CD4-positive, alpha-beta T cell treated with Interleukin-15 for 1 hour (primary cell): ENCODE measurements around the gene GMDS.
"Not testable (repeated sequence)": the region's sequence is repeated elsewhere in the genome, so short reads cannot be mapped to it uniquely, and the experiment has no call there.

ENCODE experiments used
- DNase-seq: peaks from one replicate; pipeline ENCODE4 v3.0.0-alpha.2; 2020

GMDS gene

GRCh38 chr6:1762203-1762602 is 483.2 kb downstream of the GMDS start:
- no peak for DNase-seq

GRCh38 chr6:1761477-1761877 is 483.9 kb downstream of the GMDS start:
- DNase-seq, result no peak

GRCh38 chr6:1760876-1761275 is 484.5 kb downstream of the GMDS start:
- DNase-seq, result no peak

DNA sequence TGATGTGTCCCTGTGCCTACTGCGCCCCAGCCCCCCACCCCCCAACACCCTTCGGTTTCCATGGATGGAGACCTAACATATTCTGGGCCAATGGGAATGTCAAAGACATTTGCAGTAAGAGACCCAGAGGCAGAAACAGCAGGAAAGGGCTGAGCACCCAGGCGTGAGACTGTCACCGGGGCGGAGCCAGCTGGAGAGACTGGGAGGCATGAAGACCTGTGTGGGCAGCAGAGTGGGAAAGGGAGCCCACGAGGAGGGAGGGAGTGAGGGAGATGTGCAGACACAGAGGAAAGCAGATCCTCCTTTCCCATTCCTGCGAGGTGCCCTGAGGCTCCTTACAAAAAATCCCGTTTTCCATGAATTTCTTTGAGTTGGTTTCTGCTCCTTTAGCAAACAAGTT is 485.5 kb downstream of the GMDS start:
- DNase-seq, result no peak

- DNase-seq, result no peak
These were observed 487.2 kb downstream of the GMDS start for GRCh38 chr6:1758076-1758679.

- DNase-seq, result no peak
These were observed 488.3 kb downstream of the GMDS start for GRCh38 chr6:1757131-1757530.

DNA sequence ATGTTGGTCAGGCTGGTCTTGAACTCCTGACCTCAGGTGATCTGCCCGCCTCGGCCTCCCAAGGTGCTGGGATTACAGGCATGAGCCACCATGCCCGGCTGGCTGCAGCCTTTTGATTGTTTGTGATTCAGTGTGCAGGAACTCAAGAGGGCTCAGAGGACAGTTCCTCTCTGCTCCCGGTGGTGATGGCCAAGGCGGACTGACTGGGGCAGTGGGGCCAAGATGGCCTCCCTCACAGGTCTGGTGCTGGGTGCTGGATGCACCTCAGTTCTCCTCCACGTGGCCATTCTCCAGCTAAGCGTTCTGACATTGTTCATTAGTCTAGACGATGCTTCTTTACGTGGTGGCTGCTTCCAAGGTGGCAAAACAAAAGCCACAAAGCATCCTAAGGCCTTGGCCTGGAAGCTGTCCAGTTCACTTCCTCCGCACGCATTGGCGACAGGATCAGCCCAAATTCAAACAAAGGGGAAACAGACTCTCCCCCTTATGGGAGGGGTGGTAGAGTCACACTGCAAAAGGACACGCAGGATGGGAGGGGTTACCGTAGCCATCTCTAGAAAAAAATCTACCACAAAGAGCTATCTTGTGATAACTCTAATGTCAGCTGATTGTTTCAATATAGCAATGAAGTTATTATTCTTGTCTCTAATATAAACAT is 488.8 kb downstream of the GMDS start:
- no peak for DNase-seq

GRCh38 chr6:1751063-1751462 is 494.3 kb downstream of the GMDS start:
- DNase-seq, result not testable (repeated sequence)

DNA sequence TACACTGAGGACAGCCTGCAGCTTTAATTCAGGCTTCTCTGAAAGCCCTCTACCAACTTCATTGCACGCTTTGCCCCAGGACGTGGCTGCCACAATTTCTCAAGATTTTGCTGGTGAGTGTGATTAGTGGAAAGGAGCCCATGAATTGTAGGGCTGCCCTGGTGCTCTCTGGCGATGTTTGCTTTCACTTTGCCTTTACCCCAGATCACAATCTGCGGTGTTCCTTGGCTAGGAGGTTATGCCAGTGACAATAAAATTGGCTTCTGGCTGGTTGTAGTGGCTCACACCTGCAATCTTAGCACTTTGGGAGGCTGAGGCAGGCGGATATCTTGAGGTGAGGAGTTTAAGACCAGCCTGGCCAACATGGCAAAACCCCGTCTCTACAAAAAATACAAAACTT is 496.4 kb downstream of the GMDS start:
- DNase-seq, result no peak

DNA sequence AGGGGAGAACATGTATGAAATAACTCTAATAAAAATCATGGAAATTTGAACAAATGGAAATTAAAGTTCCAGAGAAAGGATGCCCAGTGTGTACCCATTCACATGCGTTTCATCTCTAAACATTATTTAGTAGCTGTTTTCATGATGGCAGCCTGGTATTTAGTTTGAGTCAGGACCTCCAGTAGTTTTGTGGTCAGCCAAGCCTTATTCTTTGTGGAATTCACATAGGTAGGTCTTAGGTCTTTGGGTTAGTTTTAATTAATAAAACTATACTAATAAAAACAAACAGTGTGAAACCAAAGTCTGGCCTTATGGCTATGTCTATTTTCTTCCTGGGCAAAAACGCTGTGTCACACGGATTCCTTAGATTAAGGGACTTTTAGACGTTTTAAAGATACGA is 497.9 kb downstream of the GMDS start:
- no peak for DNase-seq

- DNase-seq, result no peak
These were observed 498.4 kb downstream of the GMDS start for GRCh38 chr6:1747003-1747402.

DNA sequence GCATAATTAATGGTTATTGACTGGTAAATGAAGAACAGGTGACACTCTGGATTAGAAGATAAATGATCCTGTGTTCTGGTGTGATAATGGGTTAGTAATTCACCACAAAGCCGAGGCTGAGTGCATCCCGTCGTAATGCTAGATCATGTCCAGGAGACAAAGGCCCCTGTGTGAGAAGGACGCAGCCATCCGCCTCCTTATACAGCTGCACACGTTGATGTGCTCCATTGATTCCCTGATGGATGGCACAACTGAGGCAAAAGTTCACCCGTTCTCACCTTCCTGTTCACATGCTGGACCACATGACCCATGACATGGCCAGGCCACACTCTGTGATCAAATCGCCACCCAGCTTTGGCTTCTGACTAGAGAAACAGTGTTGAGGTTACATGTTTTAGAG is 499.6 kb downstream of the GMDS start:
- DNase-seq, result no peak

- DNase-seq, result no peak
These were observed 500.9 kb downstream of the GMDS start for GRCh38 chr6:1744543-1744942.

GRCh38 chr6:1739680-1740079 is 505.7 kb downstream of the GMDS start:
- no peak for DNase-seq

DNA sequence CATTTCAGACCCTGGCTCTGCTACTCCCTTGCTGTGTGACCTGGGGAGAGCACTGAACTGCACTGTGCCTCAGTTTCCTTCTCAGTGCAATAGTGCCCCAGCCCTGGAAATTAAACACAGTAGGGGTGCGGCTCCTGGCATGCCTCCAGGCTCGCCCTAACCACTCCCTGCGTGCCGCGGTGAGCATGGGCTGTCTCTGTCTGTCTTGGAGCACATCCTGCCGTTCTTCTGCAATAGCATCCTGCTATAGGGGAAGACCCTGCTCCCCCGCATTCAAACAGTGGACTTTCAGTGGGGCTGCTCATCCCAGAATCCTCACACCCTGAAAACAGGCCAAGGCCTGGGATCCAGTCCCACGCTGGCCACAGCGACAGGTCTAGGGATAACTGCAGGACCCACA is 506.2 kb downstream of the GMDS start:
- no peak for DNase-seq

GRCh38 chr6:1738558-1739081 is 506.8 kb downstream of the GMDS start:
- no peak for DNase-seq

DNA sequence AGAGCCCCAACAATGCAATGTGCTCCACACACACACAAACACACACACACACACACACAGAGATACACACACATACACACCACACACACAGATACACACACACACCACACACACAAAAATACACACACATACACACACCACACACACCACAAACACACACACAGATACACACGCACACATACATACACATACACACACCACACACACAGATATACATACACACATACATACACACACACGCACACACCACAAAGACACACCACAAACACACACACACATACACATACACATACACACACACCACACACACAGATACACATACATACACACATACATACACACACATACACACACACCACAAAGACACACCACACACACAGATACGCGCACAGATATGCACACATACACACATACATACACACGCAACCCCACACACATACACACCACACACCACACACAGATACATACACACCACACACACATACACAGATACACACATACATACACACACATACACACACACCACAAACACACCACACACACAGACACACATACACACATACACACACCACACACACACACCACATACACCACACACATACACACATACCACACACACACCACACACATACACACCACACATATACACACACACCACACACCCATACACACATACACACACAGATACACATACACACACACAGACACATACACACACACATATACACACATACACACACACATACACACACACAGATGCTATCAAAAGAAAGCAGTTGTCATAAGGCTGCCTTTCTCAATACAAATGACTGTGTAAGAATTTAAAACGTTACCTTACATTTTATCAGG is 507.7 kb downstream of the GMDS start:
- DNase-seq, result no peak

DNA sequence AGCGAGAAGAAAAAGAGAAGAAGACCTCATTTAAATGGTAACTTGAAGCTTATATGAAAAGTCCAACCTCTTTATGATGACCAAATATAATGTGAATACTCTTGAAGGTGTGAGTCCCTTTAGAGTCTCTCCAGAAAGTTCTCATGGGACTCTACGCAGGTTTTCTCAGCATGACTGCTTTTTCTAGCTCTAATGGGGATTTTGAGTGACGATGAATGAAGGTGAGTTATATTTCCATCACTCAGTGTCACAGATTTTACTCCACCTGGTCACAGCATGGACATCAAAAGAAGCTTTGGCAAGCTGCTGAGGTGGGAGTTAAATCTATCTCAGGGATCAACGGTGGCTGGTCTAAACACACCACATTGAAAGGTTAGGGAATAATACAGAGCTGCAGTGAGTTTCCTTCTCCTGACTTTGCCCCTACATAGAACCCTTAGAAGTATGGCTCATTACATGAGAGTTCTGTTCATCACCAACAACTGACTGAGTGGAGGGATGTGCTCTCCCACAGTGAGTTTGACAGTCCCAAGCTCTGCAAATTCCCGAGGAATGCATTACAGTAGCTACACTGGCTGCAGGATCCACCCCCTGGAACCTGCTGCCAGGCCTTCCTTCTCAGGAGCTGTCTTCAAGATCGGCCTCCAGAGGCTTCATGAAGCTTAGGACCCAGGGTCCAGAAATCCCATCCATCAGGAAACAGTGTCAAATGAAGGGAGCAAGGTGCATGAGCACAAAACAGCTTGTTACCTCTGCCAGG is 508.9 kb downstream of the GMDS start:
- no peak for DNase-seq

GRCh38 chr6:1735239-1735803 is 510.1 kb downstream of the GMDS start:
- DNase-seq, result no peak

DNA sequence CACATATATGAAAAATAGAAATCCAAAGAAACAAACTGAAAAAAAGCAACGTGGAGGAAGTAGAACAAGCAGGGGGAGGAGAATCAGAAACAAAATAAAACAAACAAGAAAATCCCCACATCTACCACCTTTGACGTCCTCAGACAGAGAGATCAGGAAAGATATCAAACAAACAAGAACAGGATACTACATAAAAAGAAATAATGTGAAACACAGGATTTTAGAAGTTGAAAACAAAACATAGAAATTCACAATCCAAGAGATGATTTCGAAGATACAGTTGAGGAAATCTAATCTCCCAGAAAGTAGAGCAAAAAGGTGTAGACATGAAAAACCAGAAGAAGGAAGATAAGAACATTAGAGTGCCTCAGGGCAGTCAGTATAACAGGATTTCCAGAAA is 514.5 kb downstream of the GMDS start:
- DNase-seq, result no peak

- no peak for DNase-seq
These were observed 515.7 kb downstream of the GMDS start for GRCh38 chr6:1729750-1730140.

GRCh38 chr6:1729133-1729749 is 516.2 kb downstream of the GMDS start:
- DNase-seq, result no peak
